K562 (cell line): ENCODE measurements around the gene RABL6. TPM values are rescaled to one million over a fixed set of nuclear protein-coding genes. Genes with fewer than 3 reads are reported as not detected.

ENCODE experiments used
- CBFA2T2 ChIP-seq: fragments of 450-650 bp; conservative IDR thresholded peaks from 2 replicates; pipeline ENCODE4 v1.6.1; 2017; ENCODE audit warnings: mild to moderate bottlenecking
- EGR1 ChIP-seq: fragments of 450-650 bp; conservative IDR thresholded peaks from 2 replicates; pipeline ENCODE4 v1.6.1; 2017; ENCODE audit warnings: mild to moderate bottlenecking
- EP400 ChIP-seq: fragments of 450-650 bp; IDR thresholded peaks from 2 replicates; pipeline ENCODE4 v1.6.1; 2017; ENCODE audit warnings: antibody characterized with exemption, mild to moderate bottlenecking, moderate library complexity
- MAFG ChIP-seq: fragments of 450-650 bp; conservative IDR thresholded peaks from 2 replicates; pipeline ENCODE4 v1.6.1; 2016; ENCODE audit warnings: missing genetic modification characterization, missing compliant biosample characterization
- SMARCA4 ChIP-seq: fragments of 450-650 bp; IDR thresholded peaks from 2 replicates; pipeline ENCODE4 v1.6.1; 2016
- TOE1 ChIP-seq, 2 experiments: fragments of 450-650 bp in 1 of 2; sonication (generic) in 1 of 2; formaldehyde crosslinking in 1 of 2; IDR thresholded peaks; 2 replicates each; pipeline versions ENCODE4 v1.7.1 to v1.8.0; 2016 to 2022; ENCODE audit warnings: borderline replicate concordance in 2 of 2, mild to moderate bottlenecking in 2 of 2, antibody characterized with exemption in 1 of 2, inconsistent platforms in 1 of 2, low read depth in 1 of 2, missing genetic modification reagents in 1 of 2, moderate library complexity in 1 of 2
- XRCC3 ChIP-seq: fragments of 450-650 bp; IDR thresholded peaks from 2 replicates; pipeline ENCODE4 v1.6.1; 2017; ENCODE audit warnings: mild to moderate bottlenecking, moderate library complexity
- ZSCAN32 ChIP-seq: fragments of 450-650 bp; formaldehyde crosslinking; IDR thresholded peaks from 2 replicates; pipeline ENCODE4 v1.4.0; 2020; ENCODE audit warnings: mild to moderate bottlenecking, moderate library complexity
- polyA plus RNA-seq, 8 experiments: library from polyadenylated mRNA; depleted of rRNA in 4 of 8; stranded (reverse) in 5 of 8; unstranded in 3 of 8; fragments of >200 nt; fragmentation: Nextera tagmentation in 2 of 8; fragmentation: Illumina TruSeq in 1 of 8; extraction: Ambion mirVana in 2 of 8; extraction: Trizol in 1 of 8; gene quantifications; 2 replicates each; pipeline versions ENCODE4 v1.2.1 to v1.2.3, GENCODE V29; 2011 to 2014; ENCODE audit warnings: inconsistent platforms in 1 of 8, missing spikeins in 1 of 8
- total RNA-seq, 7 experiments: library from RNA; depleted of rRNA in 6 of 7; stranded (reverse); fragments of >200 nt in 6 of 7; fragmentation: Illumina TruSeq in 2 of 7; extraction: Trizol in 2 of 7; gene quantifications; 2 replicates each; pipeline versions ENCODE4 v1.2.1 to v1.2.3, GENCODE V29; 2011 to 2021; ENCODE audit warnings: low replicate concordance in 1 of 7
- TF ChIP-seq, protein P1 (sequence below), 2 experiments: fragments of 450-650 bp in 1 of 2; sonication (generic) in 1 of 2; formaldehyde crosslinking in 1 of 2; IDR thresholded peaks in 1 of 2; conservative IDR thresholded peaks in 1 of 2; 2 replicates each; pipeline versions ENCODE4 v1.6.1 to v1.8.1; 2016 to 2023; ENCODE audit warnings: mild to moderate bottlenecking in 2 of 2, moderate library complexity in 2 of 2, inconsistent platforms in 1 of 2, missing genetic modification reagents in 1 of 2
- TF ChIP-seq, protein P2 (sequence below): fragments of 250-450 bp; sonication (Bioruptor Pico); IDR thresholded peaks from 2 replicates; pipeline ENCODE4 v1.9.0; 2021; ENCODE audit warnings: mild to moderate bottlenecking
- TF ChIP-seq, protein P3 (sequence below): sonication (generic); formaldehyde crosslinking; IDR thresholded peaks from 2 replicates; pipeline ENCODE4 v1.8.0; 2023; ENCODE audit warnings: missing genetic modification reagents, mild to moderate bottlenecking, borderline replicate concordance
- TF ChIP-seq, protein P4 (sequence below): fragments of 250-450 bp; sonication (Bioruptor Pico); IDR thresholded peaks from 2 replicates; pipeline ENCODE4 v1.4.0; 2020; ENCODE audit warnings: borderline replicate concordance
- TF ChIP-seq, protein P5 (sequence below), 2 experiments: IDR thresholded peaks; 2 replicates each; pipeline ENCODE4 v1.6.1; 2011; ENCODE audit warnings: borderline replicate concordance in 1 of 2, control low read depth in 1 of 2, low read depth in 1 of 2, low read length in 1 of 2, mild to moderate bottlenecking in 1 of 2, mixed read lengths in 1 of 2, moderate library complexity in 1 of 2; ENCODE audit not compliant: insufficient read depth in 1 of 2, insufficient read length in 1 of 2, poor library complexity in 1 of 2, severe bottlenecking in 1 of 2; ENCODE audit errors: extremely low read depth in 1 of 2
- TF ChIP-seq, protein P6 (sequence below): fragments of 200-800 bp; sonication (Bioruptor generic); IDR thresholded peaks from 2 replicates; pipeline ENCODE4 v1.6.1; 2017; ENCODE audit warnings: missing genetic modification characterization, missing compliant biosample characterization

RABL6 gene
- total and polyA plus RNA-seq, 9 of the 15 experiments (the other 6 are each of a cell fraction or from before 2014, with no cell fraction given) = 5.6 to 181 (median 84.5) TPM

DNA sequence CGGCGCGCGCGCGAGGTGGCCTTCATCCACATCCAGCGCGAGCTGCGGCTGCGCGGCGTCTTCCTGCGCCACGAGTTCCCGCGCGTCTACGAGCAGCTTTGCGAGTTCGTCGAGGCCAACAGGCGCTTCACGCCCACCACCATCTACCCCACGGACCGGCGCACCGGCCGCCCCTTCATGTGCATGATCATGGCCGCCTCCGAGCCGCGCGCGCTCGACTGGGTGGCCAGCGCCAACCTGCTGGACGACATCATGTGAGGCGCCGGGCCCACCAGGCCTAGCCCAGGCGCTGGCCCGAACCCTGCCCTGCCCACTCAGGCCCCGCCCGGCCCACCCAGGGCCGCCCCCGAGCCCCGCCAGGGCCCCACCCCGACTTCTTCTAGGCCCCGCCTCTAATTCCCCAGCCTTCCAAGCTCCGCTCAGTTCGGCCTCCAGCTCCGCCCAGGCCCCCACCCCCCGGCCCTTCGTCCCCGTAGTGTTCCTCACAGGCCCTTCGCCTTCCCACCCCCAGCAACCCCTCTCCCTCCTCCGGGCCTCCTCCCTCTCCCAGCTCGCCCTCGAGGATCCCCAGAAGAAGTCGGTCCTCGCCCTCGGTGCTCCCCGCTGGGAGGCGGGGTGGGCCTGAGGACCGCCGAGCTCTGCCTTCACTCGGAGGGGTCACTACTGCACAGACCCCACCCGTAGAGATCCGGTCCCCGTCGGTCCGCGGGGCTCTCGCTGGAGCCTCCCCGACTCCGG is 39.5 kb downstream of the RABL6 start (continued):
- TF ChIP-seq EP400 (no peak), MAFG (no peak), CBFA2T2 (no peak), ZSCAN32 (CRISPR knock-in tag) (no peak), TOE1 (IDR thresholded peaks at IDR 0.05; ENCODE audit: borderline replicate concordance) (0 out of 2 replicates have a peak, but pooled peaks have one; percentile 45), TOE1 (CRISPR knock-in tag; IDR thresholded peaks at IDR 0.05; ENCODE audit: borderline replicate concordance, low read depth) (no peak), XRCC3 (no peak), SMARCA4 (no peak), EGR1 (0 out of 2 replicates have a peak, but pooled peaks have one; percentile 6)
- TF ChIP-seq, protein P1, sequence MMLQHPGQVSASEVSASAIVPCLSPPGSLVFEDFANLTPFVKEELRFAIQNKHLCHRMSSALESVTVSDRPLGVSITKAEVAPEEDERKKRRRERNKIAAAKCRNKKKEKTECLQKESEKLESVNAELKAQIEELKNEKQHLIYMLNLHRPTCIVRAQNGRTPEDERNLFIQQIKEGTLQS (IDR thresholded peaks at IDR 0.05) = peak; percentile 35; the same call in 1 of the 2 replicates
- TF ChIP-seq, protein P1 (CRISPR knock-in tag; conservative IDR thresholded peaks at IDR 0.05) = no peak
- TF ChIP-seq, protein P2, sequence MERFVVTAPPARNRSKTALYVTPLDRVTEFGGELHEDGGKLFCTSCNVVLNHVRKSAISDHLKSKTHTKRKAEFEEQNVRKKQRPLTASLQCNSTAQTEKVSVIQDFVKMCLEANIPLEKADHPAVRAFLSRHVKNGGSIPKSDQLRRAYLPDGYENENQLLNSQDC (CRISPR knock-in tag) = no peak
- TF ChIP-seq, protein P3, sequence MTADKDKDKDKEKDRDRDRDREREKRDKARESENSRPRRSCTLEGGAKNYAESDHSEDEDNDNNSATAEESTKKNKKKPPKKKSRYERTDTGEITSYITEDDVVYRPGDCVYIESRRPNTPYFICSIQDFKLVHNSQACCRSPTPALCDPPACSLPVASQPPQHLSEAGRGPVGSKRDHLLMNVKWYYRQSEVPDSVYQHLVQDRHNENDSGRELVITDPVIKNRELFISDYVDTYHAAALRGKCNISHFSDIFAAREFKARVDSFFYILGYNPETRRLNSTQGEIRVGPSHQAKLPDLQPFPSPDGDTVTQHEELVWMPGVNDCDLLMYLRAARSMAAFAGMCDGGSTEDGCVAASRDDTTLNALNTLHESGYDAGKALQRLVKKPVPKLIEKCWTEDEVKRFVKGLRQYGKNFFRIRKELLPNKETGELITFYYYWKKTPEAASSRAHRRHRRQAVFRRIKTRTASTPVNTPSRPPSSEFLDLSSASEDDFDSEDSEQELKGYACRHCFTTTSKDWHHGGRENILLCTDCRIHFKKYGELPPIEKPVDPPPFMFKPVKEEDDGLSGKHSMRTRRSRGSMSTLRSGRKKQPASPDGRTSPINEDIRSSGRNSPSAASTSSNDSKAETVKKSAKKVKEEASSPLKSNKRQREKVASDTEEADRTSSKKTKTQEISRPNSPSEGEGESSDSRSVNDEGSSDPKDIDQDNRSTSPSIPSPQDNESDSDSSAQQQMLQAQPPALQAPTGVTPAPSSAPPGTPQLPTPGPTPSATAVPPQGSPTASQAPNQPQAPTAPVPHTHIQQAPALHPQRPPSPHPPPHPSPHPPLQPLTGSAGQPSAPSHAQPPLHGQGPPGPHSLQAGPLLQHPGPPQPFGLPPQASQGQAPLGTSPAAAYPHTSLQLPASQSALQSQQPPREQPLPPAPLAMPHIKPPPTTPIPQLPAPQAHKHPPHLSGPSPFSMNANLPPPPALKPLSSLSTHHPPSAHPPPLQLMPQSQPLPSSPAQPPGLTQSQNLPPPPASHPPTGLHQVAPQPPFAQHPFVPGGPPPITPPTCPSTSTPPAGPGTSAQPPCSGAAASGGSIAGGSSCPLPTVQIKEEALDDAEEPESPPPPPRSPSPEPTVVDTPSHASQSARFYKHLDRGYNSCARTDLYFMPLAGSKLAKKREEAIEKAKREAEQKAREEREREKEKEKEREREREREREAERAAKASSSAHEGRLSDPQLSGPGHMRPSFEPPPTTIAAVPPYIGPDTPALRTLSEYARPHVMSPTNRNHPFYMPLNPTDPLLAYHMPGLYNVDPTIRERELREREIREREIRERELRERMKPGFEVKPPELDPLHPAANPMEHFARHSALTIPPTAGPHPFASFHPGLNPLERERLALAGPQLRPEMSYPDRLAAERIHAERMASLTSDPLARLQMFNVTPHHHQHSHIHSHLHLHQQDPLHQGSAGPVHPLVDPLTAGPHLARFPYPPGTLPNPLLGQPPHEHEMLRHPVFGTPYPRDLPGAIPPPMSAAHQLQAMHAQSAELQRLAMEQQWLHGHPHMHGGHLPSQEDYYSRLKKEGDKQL (CRISPR knock-in tag) = no peak
- TF ChIP-seq, protein P4, sequence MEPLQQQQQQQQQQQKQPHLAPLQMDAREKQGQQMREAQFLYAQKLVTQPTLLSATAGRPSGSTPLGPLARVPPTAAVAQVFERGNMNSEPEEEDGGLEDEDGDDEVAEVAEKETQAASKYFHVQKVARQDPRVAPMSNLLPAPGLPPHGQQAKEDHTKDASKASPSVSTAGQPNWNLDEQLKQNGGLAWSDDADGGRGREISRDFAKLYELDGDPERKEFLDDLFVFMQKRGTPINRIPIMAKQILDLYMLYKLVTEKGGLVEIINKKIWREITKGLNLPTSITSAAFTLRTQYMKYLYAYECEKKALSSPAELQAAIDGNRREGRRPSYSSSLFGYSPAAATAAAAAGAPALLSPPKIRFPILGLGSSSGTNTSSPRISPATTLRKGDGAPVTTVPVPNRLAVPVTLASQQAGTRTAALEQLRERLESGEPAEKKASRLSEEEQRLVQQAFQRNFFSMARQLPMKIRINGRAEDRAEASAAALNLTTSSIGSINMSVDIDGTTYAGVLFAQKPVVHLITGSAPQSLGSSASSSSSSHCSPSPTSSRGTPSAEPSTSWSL (CRISPR knock-in tag) = no peak
- TF ChIP-seq, protein P5, sequence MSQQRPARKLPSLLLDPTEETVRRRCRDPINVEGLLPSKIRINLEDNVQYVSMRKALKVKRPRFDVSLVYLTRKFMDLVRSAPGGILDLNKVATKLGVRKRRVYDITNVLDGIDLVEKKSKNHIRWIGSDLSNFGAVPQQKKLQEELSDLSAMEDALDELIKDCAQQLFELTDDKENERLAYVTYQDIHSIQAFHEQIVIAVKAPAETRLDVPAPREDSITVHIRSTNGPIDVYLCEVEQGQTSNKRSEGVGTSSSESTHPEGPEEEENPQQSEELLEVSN (IDR thresholded peaks at IDR 0.05; ENCODE audit: borderline replicate concordance in 1 of 2, extremely low read depth in 1 of 2, insufficient read depth in 1 of 2, insufficient read length in 1 of 2, low read depth in 1 of 2, low read length in 1 of 2, poor library complexity in 1 of 2, severe bottlenecking in 1 of 2) = peak in 1 of 2 experiments; percentile 8
- TF ChIP-seq, protein P6, sequence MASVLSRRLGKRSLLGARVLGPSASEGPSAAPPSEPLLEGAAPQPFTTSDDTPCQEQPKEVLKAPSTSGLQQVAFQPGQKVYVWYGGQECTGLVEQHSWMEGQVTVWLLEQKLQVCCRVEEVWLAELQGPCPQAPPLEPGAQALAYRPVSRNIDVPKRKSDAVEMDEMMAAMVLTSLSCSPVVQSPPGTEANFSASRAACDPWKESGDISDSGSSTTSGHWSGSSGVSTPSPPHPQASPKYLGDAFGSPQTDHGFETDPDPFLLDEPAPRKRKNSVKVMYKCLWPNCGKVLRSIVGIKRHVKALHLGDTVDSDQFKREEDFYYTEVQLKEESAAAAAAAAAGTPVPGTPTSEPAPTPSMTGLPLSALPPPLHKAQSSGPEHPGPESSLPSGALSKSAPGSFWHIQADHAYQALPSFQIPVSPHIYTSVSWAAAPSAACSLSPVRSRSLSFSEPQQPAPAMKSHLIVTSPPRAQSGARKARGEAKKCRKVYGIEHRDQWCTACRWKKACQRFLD (CRISPR knock-in tag) = no peak
